Naive B cell (primary cell): Measurements from ENCODE around the gene CNOT4. TPM values are rescaled to one million over a fixed set of nuclear protein-coding genes. Genes with fewer than 3 reads are reported as not detected.
"Not testable (repeated sequence)": the region's sequence is repeated elsewhere in the genome, so short reads cannot be mapped to it uniquely, and the experiment has no call there.

Experiments used
- ATAC-seq, 2 donors: fragments of 150-1000 bp; cut with Tn5 transposase; 2 replicates each; pipeline ENCODE4 v1.10.0; 2021; ENCODE audit warnings: low read depth in 2 of 2, mild to moderate bottlenecking in 2 of 2, moderate library complexity in 2 of 2
- DNase-seq: peaks from one replicate; pipeline ENCODE4 v3.0.0; 2022
- H3K27ac Mint-ChIP-seq, 6 donors: one replicate each; pipeline ENCODE4 v1.8.0; 2020 to 2022; ENCODE audit warnings: mild to moderate bottlenecking in 6 of 6, mixed read lengths in 6 of 6, moderate library complexity in 5 of 6, inconsistent platforms in 2 of 6
- H3K27me3 Mint-ChIP-seq, 3 donors: one replicate each; pipeline ENCODE4 v1.8.0; 2021 to 2022; ENCODE audit warnings: mixed read lengths in 3 of 3, mild to moderate bottlenecking in 1 of 3
- H3K36me3 Mint-ChIP-seq, 2 donors: one replicate each; pipeline ENCODE4 v1.8.0; 2020 to 2022; ENCODE audit warnings: mixed read lengths in 2 of 2, inconsistent platforms in 1 of 2, mild to moderate bottlenecking in 1 of 2
- H3K4me1 Mint-ChIP-seq, 3 donors: one replicate each; pipeline ENCODE4 v1.8.0; 2020 to 2022; ENCODE audit warnings: mixed read lengths in 3 of 3, inconsistent platforms in 1 of 3, mild to moderate bottlenecking in 1 of 3, moderate library complexity in 1 of 3
- H3K4me3 Mint-ChIP-seq, 8 donors: one replicate each; pipeline ENCODE4 v1.8.0; 2020 to 2022; ENCODE audit warnings: mild to moderate bottlenecking in 8 of 8, mixed read lengths in 8 of 8, moderate library complexity in 8 of 8, inconsistent platforms in 2 of 8
- H3K9me3 Mint-ChIP-seq, 7 donors: one replicate each; pipeline ENCODE4 v1.8.0; 2020 to 2022; ENCODE audit warnings: mixed read lengths in 7 of 7, mild to moderate bottlenecking in 5 of 7, inconsistent platforms in 2 of 7, moderate library complexity in 1 of 7
- polyA plus RNA-seq, 6 donors: library from polyadenylated mRNA; unstranded; fragments of 300-500 nt; fragmentation: Illumina TruSeq; gene quantifications; one replicate each; pipeline ENCODE4 v1.2.3, GENCODE V29; 2021; ENCODE audit warnings: low read depth in 6 of 6

The CNOT4 gene
- polyA plus RNA-seq, 6 donors from 2014 or later: 15.1 to 23.9 (median 18.5) TPM

DNA sequence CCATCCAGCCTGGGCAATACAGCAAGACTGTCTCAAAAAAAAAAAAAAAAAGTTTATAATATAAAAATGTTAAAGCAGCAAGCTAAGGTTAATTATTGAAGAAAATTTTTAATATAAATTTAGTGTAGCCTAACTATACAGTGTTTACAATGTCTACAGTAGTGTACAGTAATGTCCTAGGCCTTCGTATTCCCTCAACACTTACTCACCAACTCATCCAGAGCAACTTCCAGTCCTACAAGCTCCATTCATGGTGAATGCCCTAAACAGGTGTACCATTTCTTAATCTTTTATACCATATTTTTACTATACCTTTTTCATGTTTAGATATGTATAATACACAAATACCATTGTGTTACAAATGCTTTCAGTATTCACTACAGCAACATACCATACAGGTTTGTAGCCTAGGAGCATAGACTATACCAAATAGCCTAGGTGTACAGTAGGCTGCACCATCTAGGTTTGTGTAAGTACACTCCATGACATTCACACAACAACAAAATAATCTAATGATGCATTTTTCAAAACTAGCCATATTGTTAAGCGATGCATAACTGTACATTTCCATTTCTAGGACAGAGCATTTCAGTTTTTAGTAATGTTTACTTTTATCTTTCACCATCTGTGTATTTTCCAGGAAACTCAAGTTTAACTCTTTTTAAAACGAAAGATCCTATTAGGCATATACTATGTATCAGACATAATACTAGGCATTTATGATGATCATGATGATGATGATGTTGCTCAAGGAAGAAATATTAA is 43.3 kb downstream of the CNOT4 start:
- peaks cover 0 to 5% of the 10 kb centered on the region in 2 donors for H3K36me3 Mint-ChIP-seq
- no peak for DNase-seq
- peaks cover 33 to 45% (median 40%) of the 10 kb centered on the region in 3 donors for H3K4me1 Mint-ChIP-seq
- no peak overlapping the region for H3K4me3 Mint-ChIP-seq
- H3K9me3 Mint-ChIP-seq: peaks cover 0 to 6% (median 4%) of the 10 kb centered on the region in 7 donors
- no peak for ATAC-seq
- H3K27ac Mint-ChIP-seq: peak overlapping the region in 1 of 6 donors; percentile 49
- H3K27me3 Mint-ChIP-seq: no peaks in the 10 kb centered on the region

DNA sequence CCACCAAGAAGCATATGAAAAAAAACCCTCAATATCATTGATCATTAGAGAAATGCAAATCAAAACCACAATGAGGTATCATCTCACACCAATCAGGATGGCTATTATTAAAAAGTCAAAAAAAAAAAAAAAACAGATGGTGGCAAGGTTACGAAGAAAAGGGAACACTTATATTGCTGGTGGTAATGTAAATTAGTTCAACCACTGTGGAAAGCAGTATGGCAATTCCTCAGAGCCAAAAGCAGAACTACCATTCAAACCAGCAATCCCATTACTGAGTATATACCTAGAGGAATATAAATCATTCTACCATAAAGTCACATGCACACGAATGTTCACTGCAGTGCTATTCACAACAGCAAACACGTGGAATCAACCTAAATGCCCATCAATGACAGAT is 46.0 kb downstream of the CNOT4 start:
- DNase-seq (peak; percentile 7), ATAC-seq (peak; percentile 65 to 82)
- H3K4me3 Mint-ChIP-seq: no peak overlapping the region
- H3K4me1 Mint-ChIP-seq: peaks cover 41 to 51% (median 46%) of the 10 kb centered on the region in 3 donors
- H3K27me3 Mint-ChIP-seq: no peaks in the 10 kb centered on the region
- peaks cover 0 to 4% of the 10 kb centered on the region in 2 donors for H3K36me3 Mint-ChIP-seq
- peak overlapping the region in 3 of 6 donors; percentile 57 to 76 (median 58) for H3K27ac Mint-ChIP-seq
- H3K9me3 Mint-ChIP-seq: peaks cover 0 to 6% (median 4%) of the 10 kb centered on the region in 7 donors

DNA sequence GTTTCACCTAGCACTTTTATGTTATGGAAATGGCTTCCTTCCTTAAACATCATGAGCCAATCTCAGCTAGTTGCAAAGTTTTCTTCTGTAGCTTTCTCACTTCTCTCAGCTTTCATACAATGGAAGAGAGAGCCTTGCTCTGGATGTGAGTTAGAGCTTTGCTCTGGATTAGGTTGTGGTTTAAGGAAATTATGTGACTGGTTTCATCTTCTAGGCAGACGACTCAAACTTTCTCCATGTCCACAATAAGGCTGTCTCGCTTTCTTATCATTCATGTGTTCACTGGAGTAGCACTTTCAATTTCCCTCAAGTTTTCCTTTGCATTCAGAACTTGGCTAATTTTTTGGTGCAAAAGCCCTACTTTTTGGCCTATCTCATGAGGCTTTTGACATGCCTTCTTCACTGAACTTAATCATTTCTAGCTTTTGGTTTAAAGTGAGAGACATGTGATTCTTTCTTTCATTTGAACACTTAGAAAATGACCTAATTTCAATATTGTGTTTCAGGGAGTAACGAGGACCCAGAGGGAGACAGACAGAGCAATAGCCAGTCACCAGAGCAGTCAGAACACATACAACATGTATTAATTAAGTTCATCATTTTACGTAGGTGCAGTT is 49.8 kb downstream of the CNOT4 start:
- Mint-ChIP-seq H3K27me3 (no peaks in the 10 kb centered on the region), H3K4me1 (peaks cover 43 to 77% (median 50%) of the 10 kb centered on the region in 3 donors), H3K27ac (peak overlapping the region in 3 of 6 donors; percentile 10 to 59 (median 50)), H3K9me3 (peaks cover 0 to 6% (median 4%) of the 10 kb centered on the region in 7 donors), H3K4me3 (no peak overlapping the region), H3K36me3 (no peaks in the 10 kb centered on the region)
- DNase-seq: no peak
- ATAC-seq: no peak

DNA sequence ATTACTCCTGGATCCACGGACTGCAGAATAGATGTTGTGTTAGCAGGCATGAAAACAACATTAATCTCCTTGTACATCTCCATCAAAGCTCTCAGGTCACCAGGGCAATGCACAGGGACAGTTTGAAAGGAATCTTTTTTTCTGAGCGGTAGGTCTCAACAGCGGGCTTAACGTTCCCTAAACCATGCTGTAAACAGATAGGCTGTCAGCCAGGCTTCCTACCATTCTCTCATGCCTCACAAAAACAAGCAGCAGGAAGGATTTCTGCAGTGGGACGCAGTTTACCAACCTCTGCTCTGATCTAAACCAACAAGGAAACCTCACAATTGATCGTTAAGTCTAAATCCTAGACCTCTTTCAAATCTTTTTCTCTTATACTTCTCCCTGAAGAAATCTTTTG is 50.8 kb downstream of the CNOT4 start:
- Mint-ChIP-seq H3K27me3 (no peaks in the 10 kb centered on the region), H3K4me3 (no peak overlapping the region), H3K9me3 (peaks cover 0 to 2% (median 0%) of the 10 kb centered on the region in 7 donors), H3K4me1 (peaks cover 43 to 77% (median 50%) of the 10 kb centered on the region in 3 donors), H3K36me3 (no peaks in the 10 kb centered on the region), H3K27ac (peak overlapping the region in 1 of 6 donors; percentile 13)
- ATAC-seq: no peak
- DNase-seq: no peak

DNA sequence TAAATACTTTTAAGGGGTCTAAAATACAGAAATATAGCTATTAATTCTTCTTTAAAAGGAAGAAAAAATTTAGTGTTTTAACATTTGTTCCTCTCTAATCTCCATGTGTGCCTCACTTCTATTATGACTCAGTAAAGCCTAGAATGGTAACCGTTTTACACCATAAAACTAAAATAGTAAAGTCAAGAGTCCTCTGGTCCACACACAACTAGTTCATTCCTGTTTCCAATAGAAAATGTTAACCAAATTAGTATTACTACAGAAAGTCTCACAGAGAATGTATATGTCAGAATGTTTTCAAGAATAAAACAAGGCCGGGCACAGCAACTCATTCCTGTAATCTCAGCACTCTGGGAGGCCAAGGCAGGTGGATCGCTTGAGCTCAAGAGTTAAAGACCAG is 55.8 kb downstream of the CNOT4 start:
- Mint-ChIP-seq H3K9me3 (no peaks in the 10 kb centered on the region), H3K27me3 (no peaks in the 10 kb centered on the region), H3K4me1 (peaks cover 43 to 69% (median 49%) of the 10 kb centered on the region in 3 donors), H3K4me3 (no peak overlapping the region), H3K27ac (peak overlapping the region in 1 of 6 donors; percentile 13), H3K36me3 (no peaks in the 10 kb centered on the region)
- no peak for DNase-seq
- ATAC-seq: no peak

DNA sequence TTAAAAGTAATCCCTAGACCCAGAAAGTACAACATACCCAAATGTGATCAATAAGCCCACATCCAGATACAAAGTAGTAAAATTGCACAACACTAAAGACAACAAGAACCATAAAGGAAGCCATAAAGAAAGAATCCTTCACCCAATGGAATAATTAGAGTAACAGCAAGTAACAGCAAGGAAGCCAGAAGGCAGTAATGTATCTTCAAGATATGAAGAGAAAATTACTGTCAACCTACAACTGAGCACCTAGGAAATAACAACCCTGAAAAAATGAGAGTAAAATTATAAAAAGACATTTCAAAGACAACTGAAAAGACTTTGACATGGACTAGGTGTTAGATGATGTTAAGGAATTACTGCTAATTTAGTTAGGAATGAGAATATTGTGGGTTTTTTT is 60.5 kb downstream of the CNOT4 start:
- Mint-ChIP-seq H3K9me3 (no peaks in the 10 kb centered on the region), H3K36me3 (no peaks in the 10 kb centered on the region), H3K4me3 (no peak overlapping the region), H3K27ac (no peak overlapping the region), H3K27me3 (no peaks in the 10 kb centered on the region), H3K4me1 (peaks cover 37 to 53% (median 52%) of the 10 kb centered on the region in 3 donors)
- no peak for ATAC-seq
- DNase-seq: no peak

DNA sequence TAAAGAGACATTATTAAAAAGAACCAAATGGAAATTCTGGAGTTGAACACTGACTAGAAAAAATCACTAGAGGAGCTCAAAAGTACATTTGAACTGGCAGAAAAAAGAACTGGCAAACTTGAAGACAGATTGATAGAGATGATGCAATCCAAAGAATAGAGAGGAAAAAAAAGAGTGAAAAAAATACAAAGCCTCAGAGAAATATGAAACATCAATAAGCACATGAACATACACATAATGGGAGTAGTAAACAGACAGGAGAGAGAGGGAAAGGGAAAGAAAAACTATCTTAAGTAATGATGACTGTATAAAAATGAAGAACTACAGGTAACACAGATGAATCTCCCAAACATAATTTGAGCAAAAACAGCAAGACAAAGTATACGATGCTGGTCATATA is 61.1 kb downstream of the CNOT4 start:
- no peak for DNase-seq
- peaks cover 37 to 54% (median 52%) of the 10 kb centered on the region in 3 donors for H3K4me1 Mint-ChIP-seq
- H3K27ac Mint-ChIP-seq: peak overlapping the region in 2 of 6 donors; percentile 2 to 49

DNA sequence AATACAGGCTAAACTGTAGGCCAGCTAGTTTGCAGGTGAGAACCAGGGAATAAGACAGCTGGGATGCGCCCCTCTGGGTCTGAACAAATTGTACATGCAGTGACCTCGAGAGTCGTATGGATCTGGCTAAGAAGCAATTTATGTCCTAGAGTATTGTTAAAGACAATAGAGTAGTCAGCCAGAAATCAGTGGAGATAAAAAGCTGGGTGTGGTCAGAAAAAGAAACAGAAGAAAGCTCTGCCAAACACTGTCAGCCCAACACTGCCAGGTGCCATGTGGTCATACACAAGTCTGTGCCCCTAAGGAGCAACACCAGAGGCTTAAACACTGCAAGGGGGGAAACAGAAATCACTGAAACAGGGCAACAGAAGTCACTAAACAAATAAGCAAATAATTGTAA is 62.2 kb downstream of the CNOT4 start:
- peak overlapping the region in 1 of 8 donors; percentile 16 for H3K4me3 Mint-ChIP-seq
- peaks cover 33 to 57% (median 44%) of the 10 kb centered on the region in 3 donors for H3K4me1 Mint-ChIP-seq
- ATAC-seq: no peak
- no peaks in the 10 kb centered on the region for H3K27me3 Mint-ChIP-seq
- H3K9me3 Mint-ChIP-seq: no peaks in the 10 kb centered on the region
- no peak for DNase-seq
- H3K27ac Mint-ChIP-seq: peak overlapping the region in 3 of 6 donors; percentile 51 to 81 (median 73)
- no peaks in the 10 kb centered on the region for H3K36me3 Mint-ChIP-seq

More for the DNA sequence above, 61.1 kb downstream of the CNOT4 start:
- no peaks in the 10 kb centered on the region for H3K27me3 Mint-ChIP-seq
- no peaks in the 10 kb centered on the region for H3K36me3 Mint-ChIP-seq
- H3K9me3 Mint-ChIP-seq: no peaks in the 10 kb centered on the region
- H3K4me3 Mint-ChIP-seq: no peak overlapping the region
- ATAC-seq: no peak

DNA sequence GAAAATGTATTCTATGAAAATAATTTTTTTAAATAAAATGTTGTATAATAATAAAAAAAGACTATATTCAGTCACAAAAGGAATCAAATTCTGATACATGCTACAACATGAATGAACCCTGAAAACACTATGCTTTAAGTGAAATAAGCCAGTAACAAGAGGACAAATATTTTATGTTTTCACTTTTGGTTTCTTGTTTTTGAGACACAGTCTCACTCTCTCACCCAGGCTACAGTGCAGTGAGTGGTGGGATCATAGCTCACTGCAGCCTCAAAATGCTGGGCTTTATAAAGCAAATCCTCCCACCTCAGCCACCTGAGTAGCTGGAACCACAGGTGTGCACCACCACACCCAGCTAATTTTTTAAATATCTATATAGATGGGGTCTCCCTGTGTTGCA is 64.2 kb downstream of the CNOT4 start:
- no peaks in the 10 kb centered on the region for H3K36me3 Mint-ChIP-seq
- no peaks in the 10 kb centered on the region for H3K27me3 Mint-ChIP-seq
- peaks cover 27 to 48% (median 34%) of the 10 kb centered on the region in 3 donors for H3K4me1 Mint-ChIP-seq
- H3K4me3 Mint-ChIP-seq: peak overlapping the region in 1 of 8 donors; percentile 15
- H3K27ac Mint-ChIP-seq: peak overlapping the region in 2 of 6 donors; percentile 60 to 76
- ATAC-seq (no peak), DNase-seq (no peak)
- no peaks in the 10 kb centered on the region for H3K9me3 Mint-ChIP-seq

DNA sequence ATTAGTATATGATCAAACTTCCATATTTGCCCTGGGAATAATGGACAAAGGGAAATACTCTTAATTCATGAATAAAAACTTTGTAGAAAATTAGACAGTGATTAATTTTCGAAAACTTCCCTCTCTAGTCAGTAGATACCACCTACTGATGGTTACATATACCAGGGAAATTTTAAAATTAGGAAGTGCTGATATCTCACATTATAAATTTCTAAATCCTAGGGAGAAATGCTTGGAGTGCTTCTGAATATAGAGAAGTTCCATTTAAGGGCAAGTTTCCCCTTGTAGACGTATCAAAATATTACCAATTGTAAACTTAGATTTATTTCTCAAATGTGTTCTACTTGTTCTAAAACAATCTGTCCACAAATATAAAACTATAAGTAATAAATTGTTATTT is 64.6 kb downstream of the CNOT4 start:
- not testable (repeated sequence) for ATAC-seq, H3K4me3 Mint-ChIP-seq, H3K27me3 Mint-ChIP-seq, H3K36me3 Mint-ChIP-seq, H3K27ac Mint-ChIP-seq, H3K9me3 Mint-ChIP-seq, DNase-seq
- peaks cover 27 to 48% (median 30%) of the 10 kb centered on the region in 3 donors for H3K4me1 Mint-ChIP-seq

DNA sequence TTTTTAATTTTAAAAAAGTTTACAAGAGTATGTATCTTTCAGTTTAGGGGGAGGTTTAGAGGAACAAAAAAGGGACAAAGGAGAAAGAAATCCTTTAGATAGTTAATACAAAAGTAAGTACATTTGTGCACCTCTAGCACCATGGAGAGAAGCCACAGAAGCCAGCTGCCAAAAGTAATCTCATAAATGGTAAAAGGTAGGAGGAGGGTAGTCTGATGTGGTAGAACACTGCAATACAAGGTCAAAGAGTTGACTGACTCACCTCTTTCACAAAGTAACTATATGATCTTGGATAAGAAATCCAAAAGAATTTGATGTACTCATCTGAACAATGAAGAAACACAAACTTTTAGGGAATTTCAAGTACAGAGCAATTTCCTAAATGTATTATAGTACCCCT is 68.1 kb downstream of the CNOT4 start:
- ATAC-seq: no peak
- no peak for DNase-seq
- Mint-ChIP-seq H3K4me3 (no peak overlapping the region), H3K9me3 (peaks cover 0 to 3% (median 0%) of the 10 kb centered on the region in 7 donors), H3K27me3 (no peaks in the 10 kb centered on the region), H3K36me3 (peaks cover 8 to 11% of the 10 kb centered on the region in 2 donors), H3K4me1 (peaks cover 8 to 25% (median 14%) of the 10 kb centered on the region in 3 donors), H3K27ac (peak overlapping the region in 3 of 6 donors; percentile 12 to 56 (median 28))

DNA sequence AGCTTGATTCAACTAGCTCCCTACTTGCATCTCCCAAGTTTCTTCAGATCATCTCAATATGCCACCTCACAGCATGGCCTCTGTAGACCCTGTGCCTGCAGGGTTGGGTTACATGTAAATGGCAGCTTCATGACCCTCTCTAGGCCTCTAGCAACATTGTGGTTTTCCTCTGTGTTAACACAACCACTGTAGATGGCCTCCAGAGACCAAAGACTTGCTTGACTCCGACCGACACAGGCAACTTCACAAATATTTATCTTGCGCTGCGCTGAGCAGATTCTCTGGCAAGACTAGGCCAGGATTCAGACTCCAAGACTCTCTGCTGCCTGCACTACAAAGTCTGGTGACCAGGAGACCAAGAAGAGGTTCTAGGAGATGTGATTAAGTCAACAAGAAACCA is 75.9 kb downstream of the CNOT4 start:
- Mint-ChIP-seq H3K9me3 (peaks cover 0 to 18% (median 5%) of the 10 kb centered on the region in 7 donors), H3K36me3 (peaks cover 47 to 49% of the 10 kb centered on the region in 2 donors), H3K27ac (peak overlapping the region in 1 of 6 donors; percentile 2), H3K4me3 (peak overlapping the region in 1 of 8 donors; percentile 10), H3K4me1 (peaks cover 10 to 39% (median 15%) of the 10 kb centered on the region in 3 donors), H3K27me3 (no peaks in the 10 kb centered on the region)
- ATAC-seq: no peak
- DNase-seq: no peak

DNA sequence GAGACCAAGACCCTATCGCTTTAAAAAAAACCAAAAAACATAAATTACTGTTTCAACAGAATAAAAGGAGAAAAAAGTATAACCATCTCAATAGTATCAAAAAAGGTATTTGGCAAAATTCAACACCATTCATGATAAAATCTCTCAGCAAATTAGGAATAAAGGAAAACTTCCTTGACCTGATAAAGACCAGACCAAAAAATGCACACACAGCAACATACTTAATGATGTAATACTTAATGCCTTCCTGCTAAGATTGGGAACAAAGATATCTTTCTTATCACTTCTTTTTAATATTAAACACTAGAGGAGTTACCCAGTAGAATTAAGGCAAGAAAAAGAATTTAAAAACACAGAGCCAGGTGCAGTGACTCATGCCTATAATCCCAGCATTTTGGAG is 79.3 kb downstream of the CNOT4 start:
- H3K27ac Mint-ChIP-seq: peak overlapping the region in 2 of 6 donors; percentile 28 to 67
- no peak for ATAC-seq

More for the DNA sequence above, 79.3 kb downstream of the CNOT4 start:
- Mint-ChIP-seq H3K9me3 (peaks cover 0 to 11% (median 5%) of the 10 kb centered on the region in 7 donors), H3K36me3 (peaks cover 34 to 37% of the 10 kb centered on the region in 2 donors), H3K4me1 (peaks cover 24 to 48% (median 35%) of the 10 kb centered on the region in 3 donors), H3K27me3 (no peaks in the 10 kb centered on the region), H3K4me3 (no peak overlapping the region)
- DNase-seq: no peak
